HG02763 (cell line): ENCODE measurements around the gene CCDC89.
A peak's percentile ranks its signal among the peaks of the same experiment; 100 is the strongest.
"Not testable (repeated sequence)": the region's sequence is repeated elsewhere in the genome, so short reads cannot be mapped to it uniquely, and the experiment has no call there.

ENCODE experiments used
- ATAC-seq: cut with Tn5 transposase; IDR thresholded peaks from one replicate; pipeline ENCODE4 v1.9.1; 2021; ENCODE audit warnings: mild to moderate bottlenecking, moderate library complexity; ENCODE audit not compliant: unreplicated experiment

CCDC89 gene

DNA sequence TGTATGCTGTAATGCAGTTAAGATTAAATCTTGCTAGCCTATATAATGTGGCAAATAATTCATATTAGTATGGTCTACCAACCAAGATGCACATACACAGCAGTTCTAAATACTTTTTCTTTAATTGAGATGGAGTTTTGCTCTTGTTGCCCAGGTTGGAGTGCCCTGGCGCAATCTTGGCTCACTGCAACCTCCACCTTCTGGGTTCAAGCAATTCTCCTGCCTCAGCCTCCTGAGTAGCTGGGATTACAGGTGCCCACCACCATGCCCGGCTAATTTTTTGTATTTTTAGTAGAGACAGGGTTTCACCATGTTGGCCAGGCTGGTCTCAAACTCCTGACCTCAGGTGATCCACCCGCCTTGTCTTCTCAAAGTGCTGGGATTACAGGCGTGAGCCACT is 31.7 kb downstream of the CCDC89 start:
- ATAC-seq, result not testable (repeated sequence)

DNA sequence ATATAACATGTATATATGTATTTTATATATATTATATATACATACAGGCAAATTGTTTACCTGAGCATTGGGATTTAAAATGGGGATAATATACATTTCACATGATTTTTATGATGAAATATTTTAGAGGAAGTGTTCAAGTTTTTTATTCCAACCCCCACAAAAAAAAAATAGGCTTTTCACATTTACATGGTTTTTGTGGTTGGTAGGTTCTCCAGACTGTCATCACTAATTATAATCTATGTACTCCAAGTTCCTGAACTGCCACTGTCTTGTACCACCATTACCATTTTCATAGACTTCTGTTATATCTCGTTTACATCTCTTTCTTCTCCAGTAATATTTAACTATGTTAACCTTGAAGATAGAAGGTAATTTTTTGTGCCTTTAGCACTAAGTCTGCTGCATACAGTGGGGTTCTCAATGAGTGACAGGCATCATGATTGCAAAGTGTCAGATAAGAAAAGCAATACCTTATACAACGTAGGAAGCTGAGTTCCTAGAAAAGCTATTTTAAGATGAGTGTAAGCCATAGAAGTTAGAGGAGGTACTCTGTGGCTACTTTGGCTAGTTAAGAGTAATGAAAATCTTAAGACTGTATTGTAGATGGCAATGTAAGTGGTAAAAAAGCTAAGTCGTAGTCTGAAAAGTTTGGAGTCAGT is 33.1 kb downstream of the CCDC89 start:
- no peak for ATAC-seq

DNA sequence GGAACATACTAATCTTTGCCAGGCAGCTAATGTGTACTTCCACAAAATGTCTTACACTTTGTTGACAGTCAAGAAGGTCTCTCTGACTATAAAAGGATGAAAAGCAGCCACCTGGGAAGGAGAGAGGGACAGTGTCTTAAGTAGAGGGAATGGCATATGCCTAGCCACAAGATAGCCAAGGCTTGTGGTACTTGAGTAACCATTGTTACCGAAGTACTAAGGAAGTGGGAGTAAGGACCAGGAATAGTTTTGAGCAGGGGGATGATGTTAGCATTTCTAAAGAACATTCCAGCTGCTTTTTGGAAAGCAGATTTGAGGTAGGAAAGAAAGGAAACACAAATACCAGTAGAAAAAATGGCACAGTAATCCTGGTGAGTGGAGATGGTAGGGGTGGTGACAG is 34.9 kb downstream of the CCDC89 start:
- ATAC-seq, result no peak

DNA sequence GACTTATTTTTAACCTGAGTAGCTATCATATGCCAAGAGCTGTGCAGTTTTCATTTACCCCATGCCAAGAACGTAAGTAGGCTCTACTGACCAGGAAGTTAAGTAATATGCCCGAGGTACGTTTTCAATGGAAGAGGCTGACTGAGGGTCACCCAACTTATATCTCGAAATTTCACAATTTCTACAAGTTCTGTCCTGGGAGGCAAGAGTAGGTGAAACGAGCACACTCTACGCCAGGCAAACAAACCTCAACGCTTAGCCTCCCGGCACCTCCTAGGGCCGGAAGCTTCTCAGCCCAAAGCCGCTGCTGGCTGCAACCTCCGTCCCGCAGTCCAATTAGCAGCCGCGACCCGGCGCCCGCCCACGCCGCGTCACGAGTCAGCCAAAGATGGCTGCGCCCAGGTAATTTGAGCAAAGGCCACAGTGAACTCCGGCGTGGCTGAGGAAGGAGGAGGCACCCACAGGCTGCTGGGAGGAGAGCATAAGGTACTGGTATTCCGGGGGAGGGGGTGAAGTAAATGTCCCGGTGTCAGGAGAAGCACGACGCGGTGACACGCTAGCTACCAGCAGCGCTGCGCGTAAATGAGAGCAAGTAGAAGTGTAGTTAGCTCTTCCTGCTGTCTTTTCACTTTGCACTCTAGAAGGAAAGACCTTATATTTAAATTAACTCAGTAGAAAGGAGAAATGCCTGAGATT is 38.2 kb downstream of the CCDC89 start, which contains the start of gene TMEM126A:
TMEM126A (plus strand) TSS at position 364 of the 696 bp plus-strand sequence. CDS start 2,289 bp downstream, outside the sequence.
- peak; percentile 99 for ATAC-seq

DNA sequence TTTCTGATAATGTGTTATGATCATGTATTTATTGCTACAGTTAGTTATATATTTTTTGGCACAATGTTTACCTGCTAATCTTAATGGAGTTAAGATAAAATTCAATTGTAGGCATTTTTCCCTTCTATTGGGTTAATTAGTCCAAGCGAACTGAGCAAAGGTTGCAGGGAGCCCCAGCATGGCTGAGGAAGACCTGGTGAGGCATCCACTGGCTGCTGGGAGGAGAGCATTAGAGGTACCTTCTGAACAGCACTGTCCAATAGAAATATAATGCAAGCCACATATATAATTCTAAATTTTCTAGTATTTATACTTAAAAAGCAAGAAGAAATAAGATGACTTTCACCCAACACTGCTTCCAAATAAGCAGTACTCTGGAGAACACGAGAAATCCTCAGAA is 38.9 kb downstream of the CCDC89 start:
- ATAC-seq, result no peak

DNA sequence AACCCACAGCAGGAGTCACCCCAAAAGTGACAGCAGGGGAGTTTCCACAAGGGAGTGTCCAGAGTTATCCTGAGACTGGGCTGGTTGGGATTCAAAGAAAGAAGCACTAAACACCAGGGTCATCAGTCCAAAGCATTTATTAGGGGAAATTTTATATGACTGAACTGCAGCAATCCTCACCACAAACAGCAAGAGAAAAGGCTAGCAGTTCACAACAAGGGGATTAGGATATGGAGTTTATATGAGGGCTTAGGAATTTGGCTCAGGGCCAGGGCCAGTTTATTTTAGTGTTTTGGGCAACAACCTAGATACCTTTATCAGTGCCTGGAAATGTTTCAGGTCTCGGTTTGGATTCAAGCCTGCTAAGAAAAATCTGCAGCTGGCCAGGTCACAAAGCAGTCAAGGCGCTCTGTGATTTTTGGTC is 42.8 kb downstream of the CCDC89 start:
- ATAC-seq, result no peak

DNA sequence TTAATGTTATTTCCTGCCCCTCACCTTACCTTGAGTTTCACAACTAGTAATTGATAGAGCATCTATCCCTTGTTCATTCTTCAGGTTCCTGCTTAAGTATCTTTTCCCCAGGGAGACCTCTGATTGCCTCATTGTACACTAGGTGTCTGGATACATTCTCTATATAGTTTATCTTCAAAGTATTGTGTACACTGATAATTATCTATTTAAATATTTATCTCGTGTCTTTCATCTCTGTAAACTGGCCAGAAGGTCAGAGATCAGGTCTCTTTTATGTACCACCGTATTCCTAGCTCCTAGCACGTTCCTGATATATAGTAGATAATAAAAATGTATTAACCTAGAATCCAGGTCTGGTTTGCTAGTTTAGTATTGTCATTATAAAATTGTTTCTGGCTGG is 51.2 kb downstream of the CCDC89 start:
- no peak for ATAC-seq
